HG03066 (cell line): ENCODE measurements around the gene SSBP2.

Source experiments
- ATAC-seq: cut with Tn5 transposase; IDR thresholded peaks from one replicate; pipeline ENCODE4 v1.9.1; 2021; ENCODE audit warnings: low read depth; ENCODE audit not compliant: unreplicated experiment

SSBP2 gene

DNA sequence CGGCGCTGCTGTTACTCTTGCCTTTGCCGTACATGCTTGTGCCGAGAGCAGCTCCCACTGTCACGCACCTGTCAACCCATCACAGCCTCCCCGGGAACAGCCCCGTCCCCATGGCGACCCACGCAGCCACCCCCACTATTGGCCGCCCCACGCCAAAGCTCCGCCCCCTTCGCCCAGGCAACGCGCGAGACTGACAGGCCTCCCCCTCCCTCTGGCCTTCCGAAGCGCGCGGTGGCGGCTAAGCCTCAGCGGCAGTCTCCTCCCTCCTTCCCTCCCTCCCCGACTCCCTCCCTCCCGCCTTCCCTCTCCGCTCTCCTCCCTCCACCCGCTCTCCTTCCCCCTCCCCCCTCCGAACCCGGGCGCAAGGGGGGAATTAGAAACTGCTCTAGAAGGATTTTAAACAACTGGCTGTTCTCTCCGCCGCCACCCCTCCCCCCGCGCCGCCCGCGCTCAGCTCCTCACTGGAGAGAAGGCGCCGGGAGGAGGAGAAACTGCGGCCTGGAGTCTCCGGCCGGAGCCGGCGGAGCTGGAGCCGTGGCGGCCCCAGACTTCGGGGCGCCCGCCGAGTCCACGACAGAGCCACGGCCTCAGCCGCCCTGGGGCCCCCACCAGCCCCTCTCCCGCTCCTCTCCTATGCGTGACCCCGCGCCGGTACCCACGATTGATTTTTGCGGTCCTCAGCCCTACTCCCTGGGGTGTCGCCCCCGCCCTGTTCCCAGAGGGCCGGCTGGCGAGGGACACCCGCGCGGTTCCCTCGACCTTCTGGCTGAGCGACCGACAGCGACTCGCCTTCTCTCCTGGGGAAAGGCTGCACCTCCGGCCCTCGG lies at the start of gene SSBP2:
Gene SSBP2, minus strand, starts transcription at position 89 of the 827 bp plus-strand sequence. Its CDS starts 55 bp downstream, at position 34.
- peak; percentile 72 for ATAC-seq

DNA sequence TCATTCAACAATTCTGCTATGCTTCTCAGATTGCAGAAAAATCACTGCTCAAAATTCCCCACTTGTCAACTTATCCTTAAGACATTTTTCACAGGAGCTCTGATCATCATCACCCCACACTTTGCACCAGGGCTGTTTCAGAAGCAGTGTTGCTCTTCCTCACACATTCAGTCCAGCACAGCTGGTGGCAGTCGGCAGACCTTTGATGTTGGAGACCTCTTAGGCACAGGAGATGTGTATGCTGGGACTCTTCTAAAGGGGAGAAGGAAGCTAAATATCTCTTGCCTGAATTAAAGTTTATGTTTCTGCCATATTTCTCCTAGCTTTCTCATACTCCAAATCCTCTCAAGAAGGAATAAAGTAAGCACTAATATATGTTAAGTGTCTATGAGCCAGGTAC lies 44.8 kb upstream of the SSBP2 start:
- ATAC-seq, result no peak

DNA sequence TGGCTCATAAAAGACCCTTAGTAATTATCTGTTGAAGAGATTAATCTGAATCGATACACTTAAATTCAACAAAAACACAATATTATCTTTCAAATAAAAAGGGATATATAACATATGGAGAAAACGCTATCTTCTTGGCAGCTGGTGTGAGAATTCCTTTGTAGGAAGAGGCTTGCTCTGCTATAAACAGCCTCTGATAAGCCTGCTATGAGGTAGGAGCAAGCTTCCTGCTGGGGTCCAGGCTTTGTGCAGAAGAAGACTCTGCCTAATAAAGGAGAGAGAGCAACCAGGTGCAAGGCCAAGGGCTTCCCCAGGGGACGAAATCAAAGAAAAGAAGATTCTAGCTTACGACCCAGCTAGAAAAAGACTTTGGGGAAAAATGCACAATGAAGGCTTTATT lies 43.3 kb upstream of the SSBP2 start:
- ATAC-seq, result no peak

DNA sequence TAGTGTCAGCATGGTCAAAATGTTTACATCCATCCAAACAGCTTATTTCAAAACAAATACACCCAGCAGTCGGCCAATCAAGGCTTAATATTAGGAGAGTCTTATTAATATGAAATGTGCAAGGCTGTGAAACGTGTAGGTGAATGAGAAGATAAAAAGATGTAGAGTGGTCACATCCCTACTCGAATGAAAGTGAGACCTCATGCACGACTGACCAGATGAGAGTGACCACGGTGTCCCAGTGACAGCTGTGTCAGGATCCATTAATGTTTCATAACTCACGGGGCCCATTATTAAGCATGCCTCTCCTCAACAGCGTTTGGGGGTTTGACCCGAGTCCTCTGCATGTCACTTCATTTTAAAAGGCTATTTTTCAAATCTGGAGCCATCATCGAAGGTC lies 39.4 kb upstream of the SSBP2 start:
- no peak for ATAC-seq

DNA sequence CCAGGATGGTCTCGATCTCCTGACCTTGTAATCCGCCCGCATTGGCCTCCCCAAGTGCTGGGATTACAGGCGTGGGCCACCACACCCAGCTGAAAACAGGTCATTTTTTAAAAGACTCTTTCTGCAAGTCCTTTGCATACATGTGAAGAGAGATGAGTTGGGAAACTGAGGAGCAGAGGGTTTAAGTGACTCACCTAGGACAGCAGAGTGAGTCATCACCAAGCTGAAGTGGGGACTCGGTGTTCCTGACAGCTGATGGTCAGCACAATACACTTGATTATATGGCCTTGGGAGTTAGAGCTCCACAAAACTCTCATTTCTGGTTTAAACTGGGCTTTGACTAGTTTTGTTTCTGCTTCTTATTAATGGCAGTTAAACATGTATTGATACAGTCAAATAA lies 38.1 kb upstream of the SSBP2 start:
- no peak for ATAC-seq

DNA sequence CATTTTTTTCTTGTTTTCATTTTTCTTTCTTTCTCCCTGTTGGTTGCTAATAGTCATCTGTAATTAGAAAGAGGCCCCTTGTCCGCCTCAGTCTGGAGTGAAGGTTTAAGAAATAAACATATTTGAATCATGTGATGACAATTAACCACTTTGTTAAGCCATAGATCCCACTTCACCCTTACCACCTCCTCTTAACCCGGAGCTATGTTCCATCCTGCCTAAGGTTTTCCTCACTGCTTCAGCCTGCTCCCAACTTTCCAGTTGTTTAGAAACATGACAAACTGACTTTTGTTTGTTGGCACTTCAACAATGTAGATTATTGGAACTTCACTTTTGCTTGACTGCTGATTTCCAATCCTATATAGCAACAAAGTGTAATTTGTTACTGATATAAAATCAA lies 37.4 kb upstream of the SSBP2 start:
- no peak for ATAC-seq

DNA sequence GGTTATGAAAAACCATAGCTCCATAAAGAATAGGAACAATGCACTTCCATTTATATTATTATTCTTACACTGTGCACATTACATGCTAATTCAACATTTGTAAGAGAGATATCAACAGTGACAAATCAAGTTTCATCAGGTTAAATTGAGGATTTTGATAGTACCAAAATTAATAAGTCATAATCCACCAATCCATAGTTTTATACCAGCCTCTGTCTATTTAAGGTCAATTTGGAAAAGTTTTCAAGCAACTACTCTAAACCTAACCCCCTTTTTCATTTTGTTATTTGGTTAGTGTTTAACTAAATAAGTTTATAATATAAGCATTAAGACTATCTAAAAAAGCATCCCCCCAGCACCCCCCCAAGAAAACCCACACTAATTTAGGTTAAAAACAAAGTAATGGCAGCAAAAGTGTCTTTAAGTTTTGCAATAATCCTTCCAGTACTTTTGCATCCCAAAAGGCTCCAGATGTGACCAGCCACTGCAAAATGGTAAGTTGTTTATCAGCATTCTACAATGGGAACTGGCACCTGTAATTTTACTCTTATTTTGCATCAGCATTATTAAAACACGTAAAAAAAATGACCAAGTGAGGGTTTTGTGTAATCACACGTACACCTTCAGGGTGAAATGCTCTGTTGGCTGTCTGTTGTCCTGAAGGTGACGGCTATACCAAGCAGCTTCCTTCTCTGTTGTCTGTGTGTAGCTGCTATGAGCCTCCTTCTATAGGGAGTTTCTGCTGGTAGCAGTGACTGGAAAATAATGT lies 36.8 kb upstream of the SSBP2 start:
- ATAC-seq, result no peak

DNA sequence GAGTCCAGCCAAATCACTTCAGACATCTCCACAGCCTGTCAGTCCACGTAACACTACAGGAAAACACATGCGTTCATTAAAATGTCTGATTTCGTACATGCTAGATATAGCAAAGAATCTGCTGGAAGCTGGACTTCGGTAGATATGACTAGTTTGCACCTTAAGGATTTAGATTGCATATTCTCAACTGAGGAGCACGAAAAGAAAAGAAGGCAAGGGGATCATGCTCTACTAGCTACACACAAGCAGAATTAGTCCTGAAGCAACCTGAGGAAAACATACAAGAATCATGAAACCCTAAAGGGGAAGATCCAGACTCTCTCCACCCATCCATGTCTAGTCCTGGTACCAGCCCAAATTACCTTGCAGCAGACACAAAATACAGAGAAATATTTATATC lies 36.1 kb upstream of the SSBP2 start:
- ATAC-seq, result no peak

DNA sequence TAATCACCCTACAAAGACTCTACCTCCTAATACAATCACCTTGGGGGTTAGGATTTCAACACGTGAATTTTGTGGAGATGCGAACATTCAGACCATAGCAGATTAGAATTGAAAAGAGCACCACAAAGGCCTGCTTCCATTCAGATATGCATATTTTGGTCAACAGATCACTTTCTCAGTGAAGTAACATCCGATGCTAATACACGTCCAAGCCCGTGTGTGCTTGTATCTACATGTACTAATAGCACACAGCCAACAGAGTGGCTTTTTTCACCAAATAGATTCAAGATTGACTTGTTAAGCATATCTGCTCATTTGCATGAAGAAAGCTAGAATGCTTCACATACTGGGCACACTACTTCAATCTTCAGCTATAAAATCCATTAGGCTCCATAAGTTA lies 35.6 kb upstream of the SSBP2 start:
- no peak for ATAC-seq

DNA sequence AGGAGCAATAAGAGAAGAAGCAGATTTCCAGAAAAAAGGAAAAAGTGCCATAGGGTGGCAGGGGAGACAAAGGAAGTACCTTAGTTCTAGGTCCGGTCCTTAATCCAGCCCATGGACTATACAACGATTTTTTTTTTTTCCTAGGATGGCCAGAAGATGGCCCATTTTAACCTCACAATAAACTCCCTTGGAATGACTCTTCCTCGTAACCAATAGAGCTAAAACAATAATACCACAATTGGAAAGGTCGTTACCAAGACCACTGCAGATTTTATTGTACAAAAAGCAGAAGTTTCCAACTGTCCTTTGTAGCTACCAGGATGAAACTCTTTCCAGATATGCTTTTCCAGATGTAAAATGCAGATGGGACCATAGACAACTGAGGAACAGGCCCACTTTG lies 34.4 kb upstream of the SSBP2 start:
- no peak for ATAC-seq

DNA sequence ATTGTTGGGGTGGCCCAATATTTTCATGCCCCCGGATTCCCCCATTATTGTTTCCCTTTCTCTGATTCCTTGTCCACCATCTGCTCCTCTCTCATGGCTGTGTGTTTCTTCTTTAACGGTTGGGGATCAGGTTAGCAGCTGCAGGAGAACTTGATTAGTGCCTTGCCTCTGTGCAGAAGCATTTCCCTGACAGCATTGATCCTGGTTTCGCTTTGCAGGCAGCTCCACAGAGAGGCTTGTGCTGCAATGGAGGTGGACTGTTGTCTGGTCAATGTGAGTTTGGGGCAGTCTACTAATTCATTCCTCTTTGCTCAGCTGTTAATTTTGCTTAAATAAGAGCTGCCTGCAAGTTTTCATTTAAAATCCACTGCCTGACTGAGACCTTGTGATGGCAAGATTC lies 32.5 kb upstream of the SSBP2 start:
- no peak for ATAC-seq

DNA sequence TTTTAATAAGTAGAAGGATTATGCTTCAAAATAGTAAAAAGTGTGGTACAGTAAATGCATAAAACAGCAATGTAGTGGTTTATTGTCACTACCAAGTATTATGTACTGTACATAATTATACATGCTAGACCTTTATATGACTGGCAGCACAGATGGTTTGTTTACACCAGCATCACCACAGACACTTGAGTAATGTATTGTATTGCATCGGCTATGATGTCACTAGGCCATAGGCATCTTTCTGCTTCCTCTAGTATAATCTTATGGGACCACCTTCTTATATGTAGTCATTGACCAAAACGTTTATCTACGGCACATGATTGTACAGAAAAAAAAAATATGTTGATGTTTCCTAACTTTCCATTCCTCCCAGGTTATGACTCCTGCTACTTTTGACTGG lies 31.9 kb upstream of the SSBP2 start:
- no peak for ATAC-seq

DNA sequence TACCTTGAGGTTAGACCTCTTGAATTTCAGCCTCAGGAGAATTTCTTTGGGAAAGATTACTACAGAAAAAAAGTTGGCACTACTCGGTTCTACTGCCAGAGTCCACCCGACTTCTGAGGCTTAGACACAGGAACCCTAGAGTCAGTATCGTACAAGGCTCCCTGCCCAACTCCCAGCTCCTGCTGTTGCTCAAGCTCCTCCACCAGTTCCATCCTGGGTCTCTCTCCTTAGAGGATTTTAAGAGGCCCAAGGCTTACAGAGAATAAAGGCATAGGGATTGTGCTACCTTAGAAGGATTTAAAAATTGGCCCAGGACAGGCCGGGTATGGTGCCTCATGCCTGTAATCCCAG lies 29.0 kb upstream of the SSBP2 start:
- no peak for ATAC-seq

DNA sequence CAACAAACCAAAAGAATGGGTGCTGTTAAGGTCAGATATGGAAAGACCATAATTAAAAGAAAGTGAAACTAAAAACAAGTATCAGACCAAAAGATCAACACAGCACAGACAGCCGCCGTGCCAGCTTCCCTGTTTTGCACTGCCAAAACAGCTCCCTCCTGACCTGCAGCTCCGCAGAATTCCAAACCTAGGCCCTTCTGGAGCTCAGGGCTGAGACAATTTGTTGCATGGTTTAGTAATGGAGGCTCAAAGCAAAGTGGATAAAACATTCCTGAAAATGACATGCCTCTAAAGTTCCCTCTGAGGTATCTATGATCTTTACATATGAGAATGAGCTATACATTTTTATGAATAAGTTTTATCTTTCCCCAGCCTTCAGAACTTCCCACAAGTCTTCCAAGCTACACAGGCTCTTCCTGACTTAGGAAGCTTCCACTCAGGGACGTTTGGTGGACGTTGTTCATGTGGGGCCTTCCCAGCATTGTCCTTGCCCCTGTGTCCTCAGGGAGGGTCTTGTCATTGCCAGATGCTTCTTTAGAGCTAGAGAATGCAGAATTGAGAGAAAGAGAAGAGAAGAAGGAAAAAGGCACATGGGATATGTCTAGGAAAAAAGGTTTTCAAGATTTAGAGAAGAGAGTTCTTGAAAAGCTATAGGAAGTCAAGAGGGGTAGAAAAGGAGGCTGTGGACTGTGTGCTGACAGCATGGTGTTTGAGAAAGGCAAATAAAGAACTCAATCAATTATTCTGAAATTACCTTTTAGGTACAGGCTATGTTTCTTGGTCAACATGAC lies 28.4 kb upstream of the SSBP2 start:
- peak; percentile 85 for ATAC-seq

DNA sequence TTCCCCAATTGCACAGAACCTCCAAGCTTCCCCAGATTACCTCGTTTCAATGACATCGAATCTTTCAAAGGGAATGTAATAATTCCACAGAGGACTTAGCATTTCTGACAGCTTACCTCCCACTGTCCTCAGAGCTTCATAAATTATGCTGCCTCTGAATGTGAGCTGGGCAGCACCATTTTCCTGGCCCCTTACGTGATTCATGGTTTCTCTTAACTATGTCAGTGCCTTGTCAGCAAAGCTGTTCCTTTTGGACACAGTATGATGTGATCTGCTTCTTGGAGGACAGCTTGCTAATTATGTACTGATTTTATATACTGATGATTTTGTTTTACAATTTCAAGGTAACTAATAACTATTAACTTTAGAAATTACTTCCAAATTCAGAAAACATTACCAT lies 27.7 kb upstream of the SSBP2 start:
- ATAC-seq, result no peak

DNA sequence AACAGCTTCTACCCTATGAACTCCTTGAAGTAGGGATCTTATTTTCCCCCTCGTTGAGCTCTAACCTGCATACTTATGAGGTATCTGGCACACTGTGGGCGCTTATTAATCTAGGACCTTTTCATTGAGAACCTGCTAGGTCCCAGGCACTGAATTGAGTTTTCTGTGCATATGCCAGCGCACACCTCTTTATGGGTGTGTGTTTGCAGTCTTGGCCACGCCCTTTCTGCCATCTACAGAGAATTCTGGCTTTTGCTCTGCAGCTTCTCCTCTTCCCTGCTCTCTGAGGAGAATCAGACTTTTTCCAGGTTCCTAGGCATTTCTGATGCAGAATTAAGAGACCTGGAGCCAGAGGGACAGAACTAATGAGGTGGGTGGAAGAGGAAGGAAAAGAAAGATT lies 25.4 kb upstream of the SSBP2 start:
- no peak for ATAC-seq

DNA sequence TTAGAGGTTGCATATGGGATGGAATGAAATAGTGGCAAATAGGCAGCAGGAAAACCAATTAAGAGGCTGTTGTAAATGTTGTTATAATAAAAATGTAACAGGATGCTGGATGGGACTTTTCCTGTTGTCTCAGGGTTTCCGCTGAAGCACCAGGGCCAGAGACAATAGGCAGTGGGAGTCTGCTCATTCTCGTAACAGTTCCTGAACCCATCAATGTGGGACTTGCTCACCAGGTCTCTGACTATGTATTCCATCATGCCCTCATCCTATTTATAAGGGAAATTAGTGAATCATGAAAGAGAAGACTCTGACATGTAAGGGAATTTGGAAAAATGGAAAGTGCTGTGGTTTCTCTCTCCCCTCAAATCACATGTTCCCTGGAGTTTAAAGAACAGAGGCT lies 23.5 kb upstream of the SSBP2 start:
- no peak for ATAC-seq

DNA sequence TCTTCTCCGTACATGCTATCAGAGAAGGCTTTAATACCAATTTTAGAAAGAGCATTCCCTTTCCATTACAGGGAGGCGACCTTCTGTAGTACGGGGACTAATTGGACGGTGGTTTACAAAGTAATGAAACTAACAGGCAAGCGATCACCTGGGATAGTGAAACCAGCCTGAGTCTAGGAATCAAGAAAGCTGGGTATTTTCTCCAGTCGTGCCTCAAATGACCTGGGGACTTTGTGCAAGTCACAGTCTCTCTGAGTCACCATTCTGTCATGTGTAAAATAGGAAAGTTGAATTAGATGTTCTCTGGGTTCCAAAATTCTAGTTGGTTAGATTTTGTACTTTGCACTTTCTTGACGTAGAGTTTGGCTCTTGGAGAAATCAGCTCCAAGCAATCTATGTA lies 22.7 kb upstream of the SSBP2 start:
- ATAC-seq, result no peak

DNA sequence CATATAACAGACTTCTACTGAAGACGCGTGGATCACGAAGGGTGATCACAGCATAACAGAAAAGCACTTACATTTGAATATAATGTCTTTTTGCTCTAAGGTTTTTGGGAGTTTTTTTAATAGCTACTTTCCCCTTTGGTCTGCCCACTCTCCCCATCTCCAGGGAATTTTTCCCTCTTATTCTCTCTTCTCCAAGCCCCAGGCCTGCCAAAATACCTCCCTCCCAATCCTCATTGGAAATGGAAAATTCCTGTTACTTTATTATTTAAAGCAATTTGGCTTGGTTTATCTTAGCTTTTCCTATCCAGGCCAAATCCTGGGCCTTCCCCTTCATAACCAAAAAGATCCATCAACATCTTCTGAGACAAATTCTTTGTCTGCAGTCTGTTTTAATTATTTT lies 22.3 kb upstream of the SSBP2 start:
- ATAC-seq, result no peak

DNA sequence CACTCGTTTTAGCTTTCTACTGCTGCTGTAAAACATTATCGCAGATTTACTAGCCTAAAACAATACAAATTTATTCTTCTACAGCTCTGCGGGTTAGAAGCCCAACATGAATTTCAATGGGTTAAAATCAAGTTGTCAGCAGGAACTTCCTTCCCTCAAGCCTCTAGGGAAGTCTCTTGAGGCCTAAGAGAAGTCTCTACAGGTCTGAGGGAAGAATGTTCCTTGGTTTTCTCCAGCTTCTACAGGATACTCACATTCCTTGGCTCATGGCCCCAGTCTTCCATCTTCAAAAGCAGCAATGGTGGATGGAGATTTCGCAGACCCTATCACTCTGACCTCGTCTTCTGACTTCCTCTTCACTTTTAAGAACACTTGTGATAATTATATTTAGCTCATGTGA lies 21.6 kb upstream of the SSBP2 start:
- no peak for ATAC-seq

DNA sequence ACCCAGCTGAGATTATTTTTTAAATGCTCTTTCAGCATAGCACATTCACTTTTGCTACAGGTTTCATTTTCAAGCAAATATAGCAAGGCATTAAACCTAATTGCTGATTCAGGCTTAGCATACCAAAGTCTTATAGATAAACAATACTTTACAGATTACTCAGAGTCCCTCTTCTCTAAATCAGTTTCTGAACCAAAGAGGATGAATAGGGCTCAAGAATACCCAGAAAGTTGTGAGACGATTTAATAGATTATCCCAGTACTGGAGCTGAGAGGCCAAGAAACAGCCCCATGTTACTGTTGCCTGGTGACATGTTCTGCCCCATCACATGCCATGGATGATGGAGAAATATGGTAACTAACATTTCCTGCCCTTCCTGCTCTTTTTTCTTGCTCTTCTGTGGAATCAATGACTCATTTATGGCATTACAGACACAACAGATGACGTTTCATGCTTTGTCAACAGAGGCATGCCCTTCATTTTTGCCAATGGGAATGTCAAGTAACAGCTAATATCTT lies 18.1 kb upstream of the SSBP2 start:
- ATAC-seq, result no peak
